Islet precursor cell (in vitro differentiated cells): ENCODE measurements around the gene SIVA1.

Experiments used
- DNase-seq: peaks from one replicate; pipeline ENCODE4 v3.0.0-alpha.2; 2018

SIVA1 gene

DNA sequence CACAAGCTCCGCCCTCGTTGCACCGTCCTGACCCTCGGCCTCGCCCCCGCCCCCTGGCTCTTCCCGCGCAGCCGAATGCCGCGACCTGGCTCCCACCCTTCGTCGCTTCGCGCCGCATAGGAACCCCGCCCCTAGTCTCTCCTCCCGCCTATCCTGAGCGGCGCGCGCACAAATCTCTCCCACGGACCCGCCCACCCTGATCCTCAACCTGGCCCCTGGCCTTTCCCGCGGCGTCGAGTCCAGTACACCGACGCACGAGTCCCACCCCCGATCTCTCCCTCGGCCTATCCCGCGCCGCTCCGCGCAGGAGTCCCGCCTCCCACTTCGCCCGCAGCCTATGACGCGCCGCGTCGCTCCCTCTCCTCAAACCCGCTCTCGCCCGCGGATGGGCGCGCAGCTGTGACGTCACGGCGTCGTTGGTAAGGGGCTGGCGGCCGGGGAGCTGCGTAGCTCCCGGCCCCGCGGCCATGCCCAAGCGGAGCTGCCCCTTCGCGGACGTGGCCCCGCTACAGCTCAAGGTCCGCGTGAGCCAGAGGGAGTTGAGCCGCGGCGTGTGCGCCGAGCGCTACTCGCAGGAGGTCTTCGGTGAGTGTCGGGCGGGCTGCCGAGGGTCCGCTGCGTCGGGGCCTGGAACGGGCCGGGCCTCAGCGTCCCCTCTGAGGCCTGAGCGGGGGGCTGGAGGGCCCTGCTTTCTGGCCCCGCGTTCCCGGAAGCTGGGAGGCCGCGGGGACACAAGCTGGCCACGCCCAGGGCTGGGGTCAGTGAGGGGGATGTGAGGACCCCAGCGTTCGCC lies at the start of gene SIVA1:
TSS of gene SIVA1 (plus strand) at position 413 of the 793 bp plus-strand sequence. CDS start at position 468, 55 bp downstream.
- peak; percentile 100 for DNase-seq

DNA sequence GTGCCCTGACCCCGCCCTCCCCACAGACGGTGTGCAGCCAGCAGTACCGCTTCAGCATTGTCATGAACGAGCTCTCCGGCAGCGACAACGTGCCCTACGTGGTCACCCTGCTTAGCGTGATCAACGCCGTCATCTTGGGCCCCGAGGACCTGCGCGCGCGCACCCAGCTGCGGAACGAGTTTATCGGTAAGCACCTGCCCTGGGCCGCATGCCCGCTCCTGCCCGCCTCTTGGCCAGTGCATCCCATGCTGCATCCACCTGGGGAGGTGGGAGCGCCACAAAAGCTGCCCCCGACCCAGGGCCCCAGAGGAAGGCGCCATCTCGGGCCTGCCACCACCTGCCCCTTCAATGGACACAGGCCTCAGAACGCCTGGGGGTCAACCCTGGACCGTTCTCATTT lies 49.7 kb upstream of the SIVA1 start:
- DNase-seq, result no peak

DNA sequence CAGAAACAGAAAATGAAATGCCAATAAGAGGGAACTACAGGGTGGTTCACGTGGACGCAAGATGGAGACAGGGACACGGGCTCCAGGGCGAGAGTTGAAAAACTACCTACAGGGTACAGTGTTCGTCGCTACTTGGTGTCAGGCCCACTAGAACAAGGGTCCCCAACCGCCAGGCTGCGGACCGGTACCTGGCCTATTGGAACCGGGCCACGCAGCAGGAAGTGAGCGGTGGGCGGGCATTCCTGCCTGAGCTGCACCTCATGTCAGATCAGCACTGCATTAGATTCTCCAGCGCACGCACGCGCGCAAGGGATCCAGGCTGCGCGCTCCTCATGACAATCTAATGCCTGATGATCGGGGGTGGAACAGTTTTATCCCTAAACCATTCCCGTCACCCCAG lies 48.7 kb upstream of the SIVA1 start:
- no peak for DNase-seq

DNA sequence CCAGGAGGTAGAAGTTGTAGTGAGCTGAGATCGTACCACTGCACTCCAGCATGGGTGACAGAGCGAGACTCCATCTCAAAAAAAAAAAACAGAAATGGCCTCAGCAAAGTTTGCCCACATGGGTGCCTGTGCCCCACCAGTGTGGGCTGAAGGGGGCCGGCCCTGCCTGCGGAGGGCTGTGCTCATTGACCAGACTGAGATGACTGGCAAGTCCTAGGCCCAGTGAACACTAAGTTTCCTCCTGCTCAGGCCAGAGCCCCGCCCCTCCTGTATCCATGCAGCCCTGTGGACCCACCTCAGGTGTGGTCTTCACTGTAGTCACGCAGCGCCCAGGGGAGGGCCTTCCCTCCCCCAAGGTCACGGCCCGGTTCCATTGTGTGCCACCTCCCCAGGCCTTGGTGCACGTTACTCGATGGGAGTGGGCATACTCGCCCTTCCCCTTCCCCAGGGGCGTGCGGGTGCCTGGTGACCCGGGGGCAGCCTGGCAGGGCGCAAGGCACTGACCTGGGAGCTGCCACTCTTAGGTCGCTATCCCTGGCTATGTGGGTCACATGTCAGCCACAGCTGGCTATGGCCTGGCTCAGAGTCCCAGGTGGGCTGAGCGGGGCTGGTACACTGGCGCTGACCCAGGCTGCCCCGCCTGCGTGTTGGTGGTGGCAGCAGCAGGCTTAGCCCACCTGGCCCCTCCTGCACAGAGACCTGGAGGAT lies 47.5 kb upstream of the SIVA1 start:
- no peak for DNase-seq

- DNase-seq, result no peak
These were observed 46.0 kb upstream of the SIVA1 start for GRCh38 chr14:104706733-104707607.

DNA sequence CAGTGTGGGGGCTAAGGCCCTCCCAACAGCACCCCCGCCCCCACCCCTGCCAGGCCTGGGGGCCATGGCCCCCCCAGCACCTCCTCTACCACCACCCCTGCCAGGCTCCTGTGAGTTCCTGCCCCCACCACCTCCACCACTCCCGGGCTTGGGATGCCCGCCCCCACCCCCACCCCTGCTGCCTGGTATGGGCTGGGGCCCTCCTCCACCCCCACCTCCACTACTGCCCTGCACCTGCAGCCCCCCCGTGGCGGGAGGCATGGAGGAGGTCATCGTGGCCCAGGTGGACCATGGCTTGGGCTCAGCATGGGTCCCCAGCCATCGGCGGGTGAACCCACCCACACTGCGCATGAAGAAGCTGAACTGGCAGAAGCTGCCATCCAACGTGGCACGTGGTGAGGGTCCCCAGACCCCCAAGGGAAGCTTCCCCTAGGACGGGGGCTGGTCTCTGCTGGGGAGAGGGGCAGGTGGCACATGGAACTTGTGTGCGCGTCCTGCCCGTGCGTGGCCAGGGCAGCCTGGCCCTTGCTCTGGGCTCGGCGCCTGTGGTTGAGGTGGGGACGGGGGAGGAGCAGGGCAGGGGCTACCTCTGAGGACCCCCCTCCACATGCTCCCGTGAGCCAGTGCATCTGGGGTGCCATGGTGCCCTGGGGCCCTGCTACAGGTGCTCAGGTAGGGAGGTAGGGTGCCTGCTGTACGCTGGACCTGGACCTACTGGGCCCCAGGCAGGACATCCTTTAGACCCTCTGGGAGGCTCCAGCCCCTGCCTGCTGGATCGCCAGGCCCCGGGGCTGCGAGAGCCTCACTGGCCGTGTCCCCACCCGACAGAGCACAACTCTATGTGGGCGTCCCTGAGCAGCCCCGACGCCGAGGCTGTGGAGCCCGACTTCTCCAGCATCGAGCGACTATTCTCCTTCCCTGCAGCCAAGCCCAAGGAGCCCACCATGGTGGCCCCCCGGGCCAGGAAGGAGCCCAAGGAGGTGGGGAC lies 45.0 kb upstream of the SIVA1 start:
- DNase-seq, result no peak

DNA sequence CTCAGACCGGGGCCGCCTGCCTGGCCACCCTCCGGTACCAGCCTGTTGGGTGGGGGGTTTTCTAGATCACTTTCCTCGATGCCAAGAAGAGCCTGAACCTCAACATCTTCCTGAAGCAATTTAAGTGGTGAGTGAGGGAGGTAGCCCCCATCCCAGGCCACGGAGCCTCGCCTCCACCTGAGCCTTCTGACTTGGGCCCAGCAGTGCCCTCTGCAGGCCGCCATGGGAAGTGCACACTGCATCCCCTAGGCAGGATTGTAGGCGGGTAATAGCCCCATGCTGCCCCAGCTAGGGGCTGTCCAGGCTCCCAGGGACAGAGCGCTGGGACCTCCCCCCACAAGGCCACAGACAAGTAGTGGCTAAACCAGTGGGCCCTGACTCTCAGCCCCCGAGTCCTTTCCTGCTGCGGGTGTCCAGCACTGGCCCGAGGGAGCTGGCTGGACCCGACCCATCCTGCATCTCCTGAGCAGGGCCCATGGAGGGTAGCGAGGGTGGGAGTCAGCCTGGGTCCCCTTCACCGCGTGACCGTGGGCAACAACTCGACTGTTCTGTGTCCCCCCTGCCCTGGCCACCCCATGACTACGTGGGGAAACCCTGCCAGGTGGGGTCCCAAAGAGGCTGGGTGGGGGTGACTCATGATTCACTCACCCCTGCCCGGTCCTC lies 44.2 kb upstream of the SIVA1 start:
- peak; percentile 86 for DNase-seq

DNA sequence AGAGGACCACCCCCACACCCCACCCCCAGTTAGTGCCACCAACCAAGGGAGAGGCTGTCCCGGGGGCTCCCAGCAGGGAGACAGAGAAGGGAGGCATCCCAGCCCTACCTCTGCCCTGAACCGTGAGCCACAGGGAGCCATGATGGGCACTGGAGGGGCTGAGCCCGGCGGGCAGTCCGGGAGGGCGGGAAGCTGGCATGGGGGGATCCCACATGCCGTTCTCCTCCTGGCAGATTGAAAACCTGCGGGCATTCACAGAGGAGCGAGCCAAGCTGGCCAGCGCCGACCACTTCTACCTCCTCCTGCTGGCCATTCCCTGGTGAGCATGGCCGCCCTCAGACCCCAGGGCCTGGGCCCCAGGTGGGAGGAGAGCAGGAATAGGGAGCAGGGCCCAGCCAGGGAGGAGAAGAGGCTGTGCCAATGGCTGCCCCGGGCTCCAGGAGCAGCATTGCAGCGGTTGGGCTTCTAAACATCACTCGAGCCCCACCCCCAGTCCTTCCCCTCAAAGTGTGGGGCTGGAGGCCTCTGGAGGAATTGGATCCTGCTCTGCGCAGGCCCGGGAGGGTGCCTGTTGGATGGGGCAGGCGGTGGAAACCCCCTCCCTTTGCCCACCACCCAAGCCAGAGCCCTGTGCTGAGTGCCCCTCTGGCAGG lies 43.4 kb upstream of the SIVA1 start:
- DNase-seq, result no peak

DNA sequence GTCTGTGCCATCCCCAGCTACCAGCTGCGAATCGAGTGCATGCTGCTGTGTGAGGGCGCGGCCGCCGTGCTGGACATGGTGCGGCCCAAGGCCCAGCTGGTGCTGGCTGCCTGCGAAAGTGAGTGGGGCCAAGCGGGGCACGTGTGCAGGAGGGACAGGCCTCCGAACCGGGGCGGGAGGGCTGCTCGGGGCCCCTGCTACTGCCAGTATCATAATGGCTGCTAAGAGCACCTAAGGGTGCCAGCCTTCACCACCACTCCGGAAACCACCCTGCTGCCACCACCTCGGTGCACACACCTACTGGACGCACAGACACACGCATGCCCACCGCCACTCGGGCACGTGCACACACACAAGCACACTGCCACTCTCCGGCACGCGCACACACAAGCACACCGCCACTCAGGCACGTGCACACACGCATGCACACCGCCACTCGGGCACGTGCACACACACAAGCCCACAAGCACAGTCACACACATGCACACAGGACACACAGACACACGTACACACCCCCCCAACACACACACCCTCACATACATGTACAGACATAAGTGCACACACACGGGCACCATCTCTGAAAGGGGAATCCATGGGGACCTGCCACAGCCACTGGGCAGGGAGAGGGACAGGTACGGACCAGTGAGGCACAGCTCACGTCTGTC lies 42.7 kb upstream of the SIVA1 start:
- DNase-seq, result no peak

GRCh38 chr14:104712881-104713734 lies 39.8 kb upstream of the SIVA1 start:
- DNase-seq, result no peak

- DNase-seq, result no peak
These were observed 38.9 kb upstream of the SIVA1 start for GRCh38 chr14:104714066-104714465.

- DNase-seq, result no peak
These were observed 38.3 kb upstream of the SIVA1 start for GRCh38 chr14:104714681-104715080.

GRCh38 chr14:104715416-104715815 lies 37.5 kb upstream of the SIVA1 start:
- no peak for DNase-seq

DNA sequence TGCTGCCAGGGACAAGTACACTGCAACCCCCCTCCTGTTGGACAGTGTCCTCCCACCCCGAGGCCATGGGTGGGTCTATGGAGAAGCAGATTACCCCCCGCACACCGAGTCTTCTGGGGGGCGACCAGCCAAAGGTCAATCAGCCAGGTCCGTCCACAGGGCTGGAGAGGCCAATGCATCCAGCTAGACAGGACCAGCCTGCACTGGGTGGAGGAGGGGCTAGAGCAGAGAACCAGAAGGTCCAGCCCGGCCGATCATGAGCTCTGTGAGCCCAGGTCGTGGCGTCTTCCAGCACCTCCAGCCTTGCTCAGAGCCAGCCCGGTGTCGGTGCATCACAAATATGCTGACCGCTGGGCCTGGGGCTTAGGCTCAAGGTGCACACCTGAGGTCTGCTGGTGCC lies 37.1 kb upstream of the SIVA1 start:
- no peak for DNase-seq

GRCh38 chr14:104717137-104717536 lies 35.8 kb upstream of the SIVA1 start:
- DNase-seq, result no peak

- no peak for DNase-seq
These were observed 35.3 kb upstream of the SIVA1 start for GRCh38 chr14:104717646-104718045.

GRCh38 chr14:104718147-104718546 lies 34.8 kb upstream of the SIVA1 start:
- no peak for DNase-seq

GRCh38 chr14:104718871-104719270 lies 34.1 kb upstream of the SIVA1 start:
- no peak for DNase-seq

GRCh38 chr14:104719343-104719742 lies 33.6 kb upstream of the SIVA1 start:
- DNase-seq, result no peak
